SK-N-SH (cell line): Measurements from ENCODE around the gene KCNG1.

Experiments
- CTCF ChIP-seq: fragments of 200-600 bp; sonication (generic); IDR thresholded peaks from 2 replicates; pipeline ENCODE4 v1.6.1; 2017; ENCODE audit warnings: antibody characterized with exemption, mild to moderate bottlenecking, moderate library complexity
- MAX ChIP-seq: IDR thresholded peaks from 2 replicates; pipeline ENCODE4 v1.4.0; 2012; ENCODE audit warnings: low read depth
- TAF1 ChIP-seq: IDR thresholded peaks from 2 replicates; pipeline ENCODE4 v1.6.1; 2012; ENCODE audit warnings: low read depth, mild to moderate bottlenecking, low read length, moderate library complexity, borderline replicate concordance

- TF ChIP-seq MAX (no peak), CTCF (peak; percentile 93), TAF1 (no peak)
Observed at GRCh38 chr20:50980851-50981713, 41.8 kb downstream of the KCNG1 start.
